ENCODE data around the gene MRNIP. TPM values are rescaled to one million over a fixed set of nuclear protein-coding genes. Genes with fewer than 3 reads are reported as not detected.
A peak's percentile ranks its signal among the peaks of the same experiment; 100 is the strongest.

The MRNIP gene
- polyA plus RNA-seq, 1 donor: 39.4 TPM

DNA sequence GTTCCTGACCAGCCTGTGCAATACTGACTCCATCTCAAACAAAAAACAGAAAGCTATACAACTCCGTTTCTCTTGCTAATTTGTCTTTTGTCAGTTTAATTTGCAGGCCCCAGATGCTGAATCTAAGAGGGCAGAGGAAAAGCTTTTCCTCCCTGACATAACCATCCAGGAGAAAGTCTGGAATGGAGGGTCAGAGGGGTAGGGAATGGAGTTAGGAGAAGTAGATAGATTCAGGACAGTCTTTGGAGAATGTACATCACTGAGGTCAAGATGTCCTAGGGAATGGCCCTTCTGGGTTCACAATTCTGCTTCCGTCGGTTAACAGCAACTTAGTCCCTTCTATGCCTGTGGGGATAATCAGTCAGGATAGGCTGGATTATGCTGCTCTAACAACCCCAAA lies 44.5 kb downstream of the MRNIP start:
- Histone ChIP-seq H3K4me3 (ENCODE audit: low read length) (no peak overlapping the region), H3K36me3 (ENCODE audit: control insufficient read depth, insufficient read depth, low read length) (peaks cover 12% of the 10 kb centered on the region), H3K27ac (ENCODE audit: low read length) (no peak overlapping the region), H3K27me3 (ENCODE audit: control insufficient read depth, insufficient read depth, low read length) (no peaks in the 10 kb centered on the region), H3K9me3 (ENCODE audit: control insufficient read depth, low read depth, low read length) (peaks cover 3% of the 10 kb centered on the region), H3K4me1 (ENCODE audit: control insufficient read depth, insufficient read depth, low read length) (peaks cover 21% of the 10 kb centered on the region)
- no peak for DNase-seq
- no CpG with 5 or more reads among the region's 3 CpGs for WGBS (ENCODE audit: insufficient coverage, low lambda C conversion rate)

DNA sequence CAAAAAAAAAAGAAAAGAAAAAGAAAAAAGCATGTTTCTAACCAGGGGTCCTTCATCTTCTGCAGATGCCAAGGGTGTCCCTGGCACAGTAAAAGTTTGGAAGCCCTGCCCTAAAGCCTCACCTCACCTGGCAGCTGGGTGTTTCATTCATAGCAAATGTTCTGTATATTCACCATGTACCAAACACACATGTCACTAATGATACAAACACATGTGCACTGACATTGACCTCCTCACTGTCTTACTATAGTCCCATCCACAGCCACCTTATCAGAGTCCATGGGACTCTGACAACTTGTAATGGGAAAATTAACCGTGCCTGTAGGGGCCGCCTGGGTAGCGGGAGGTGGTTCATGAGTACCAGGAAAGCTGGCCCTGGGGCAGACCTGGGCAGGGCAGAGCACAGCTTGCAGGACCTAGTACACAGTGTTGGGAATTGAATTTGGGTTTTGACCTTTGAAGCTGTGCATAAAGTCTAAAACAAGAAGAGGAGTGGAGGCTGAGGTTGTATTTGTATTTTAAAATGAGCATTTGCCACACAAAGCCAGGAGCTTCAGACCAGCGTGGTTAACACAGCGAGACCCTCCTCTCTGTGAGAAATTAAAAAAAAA lies 45.5 kb downstream of the MRNIP start:
- Histone ChIP-seq H3K4me1 (ENCODE audit: control insufficient read depth, insufficient read depth, low read length) (peaks cover 16% of the 10 kb centered on the region), H3K36me3 (ENCODE audit: control insufficient read depth, insufficient read depth, low read length) (peaks cover 12% of the 10 kb centered on the region), H3K27me3 (ENCODE audit: control insufficient read depth, insufficient read depth, low read length) (no peaks in the 10 kb centered on the region), H3K27ac (ENCODE audit: low read length) (no peak overlapping the region), H3K4me3 (ENCODE audit: low read length) (no peak overlapping the region), H3K9me3 (ENCODE audit: control insufficient read depth, low read depth, low read length) (no peaks in the 10 kb centered on the region)
- no peak for DNase-seq
- 71% methylated on average over 1 of the region's 5 CpGs for WGBS (ENCODE audit: insufficient coverage, low lambda C conversion rate)

DNA sequence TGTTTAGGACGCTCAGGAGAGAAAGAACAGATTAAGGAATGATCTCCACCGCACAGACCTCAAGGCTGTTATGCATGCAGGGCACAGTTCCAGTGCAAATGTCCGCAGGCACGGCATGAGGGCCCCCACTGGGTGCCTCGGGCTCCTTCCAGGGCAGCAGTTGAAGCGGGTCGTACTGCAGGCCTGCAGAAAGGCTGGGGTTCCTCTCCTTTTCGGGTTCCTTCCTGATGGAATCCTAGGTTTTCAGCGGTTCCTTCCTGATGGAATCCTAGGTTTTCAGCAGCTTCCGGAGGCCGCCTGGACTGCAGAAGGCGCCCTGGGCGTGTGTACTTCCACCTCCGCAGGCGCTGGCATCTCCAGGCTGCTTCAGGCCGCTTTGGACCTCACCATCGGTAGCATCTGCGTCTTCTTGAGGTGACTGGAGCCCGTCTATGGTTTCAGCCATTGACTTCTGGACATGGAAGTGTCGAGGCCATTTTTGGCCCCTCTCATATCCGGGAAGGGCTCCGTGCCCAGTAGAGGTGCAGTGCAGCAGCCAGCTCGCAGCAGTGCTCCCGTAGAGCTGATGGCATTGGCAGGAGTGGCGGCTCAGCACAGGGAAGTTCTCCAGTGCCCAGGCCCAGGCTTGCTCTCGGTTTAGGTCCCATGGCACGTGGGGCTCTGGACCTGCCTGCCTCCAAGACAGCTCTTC lies 46.3 kb downstream of the MRNIP start:
- Histone ChIP-seq H3K4me1 (ENCODE audit: control insufficient read depth, insufficient read depth, low read length) (peaks cover 13% of the 10 kb centered on the region), H3K9me3 (ENCODE audit: control insufficient read depth, low read depth, low read length) (no peaks in the 10 kb centered on the region), H3K4me3 (ENCODE audit: low read length) (no peak overlapping the region), H3K27me3 (ENCODE audit: control insufficient read depth, insufficient read depth, low read length) (no peaks in the 10 kb centered on the region), H3K36me3 (ENCODE audit: control insufficient read depth, insufficient read depth, low read length) (peaks cover 12% of the 10 kb centered on the region), H3K27ac (ENCODE audit: low read length) (no peak overlapping the region)
- WGBS (ENCODE audit: insufficient coverage, low lambda C conversion rate): no CpG with 5 or more reads among the region's 27 CpGs
- no peak for DNase-seq

DNA sequence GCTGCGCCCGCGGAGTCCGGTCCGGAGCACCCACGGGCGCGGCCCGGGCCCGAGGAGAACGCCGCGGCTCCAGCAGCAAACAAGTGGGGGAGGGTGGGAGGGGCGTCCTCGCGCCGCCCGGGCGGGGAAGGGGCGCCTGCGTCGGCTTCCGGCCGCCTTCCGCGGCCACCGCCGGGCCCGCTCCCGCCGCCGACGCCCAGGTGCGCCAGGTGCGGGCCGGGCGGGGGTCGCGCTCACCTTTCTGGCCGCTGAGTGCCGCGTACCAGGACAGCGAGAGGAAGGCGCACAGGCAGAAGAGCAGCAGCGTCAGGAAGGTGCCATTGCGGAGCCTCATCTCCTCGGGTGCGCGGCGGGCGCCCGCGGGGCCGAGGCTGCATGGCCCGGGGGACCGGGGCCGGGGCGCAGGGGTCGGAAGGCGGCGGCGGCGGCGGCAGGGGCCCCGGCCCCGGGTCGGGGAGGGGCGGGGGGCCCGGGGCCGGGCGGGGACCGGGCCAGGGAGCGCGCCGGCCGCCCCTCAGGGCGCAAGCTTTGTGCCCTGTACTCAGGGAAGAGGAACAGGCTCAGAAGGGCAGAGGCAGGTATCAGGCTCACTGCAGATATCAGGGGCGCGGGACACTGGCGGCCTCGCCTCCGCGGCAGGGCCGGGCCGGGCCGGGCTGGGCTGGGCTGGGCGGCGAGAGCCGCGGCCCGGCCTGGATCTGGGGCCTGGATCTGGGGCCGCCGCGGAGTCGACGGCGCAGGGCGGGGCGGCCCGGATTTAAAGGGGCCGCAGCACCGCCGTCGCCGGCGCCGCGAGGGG lies 52.2 kb downstream of the MRNIP start, which contains the start of gene MGAT4B:
TSS of gene MGAT4B (minus strand) at position 617 of the 799 bp plus-strand sequence. CDS start at position 334, 283 bp downstream.
- H3K4me1 ChIP-seq (ENCODE audit: control insufficient read depth, insufficient read depth, low read length): peaks cover 35% of the 10 kb centered on the region
- WGBS (ENCODE audit: insufficient coverage, low lambda C conversion rate): no CpG with 5 or more reads among the region's 108 CpGs

DNA sequence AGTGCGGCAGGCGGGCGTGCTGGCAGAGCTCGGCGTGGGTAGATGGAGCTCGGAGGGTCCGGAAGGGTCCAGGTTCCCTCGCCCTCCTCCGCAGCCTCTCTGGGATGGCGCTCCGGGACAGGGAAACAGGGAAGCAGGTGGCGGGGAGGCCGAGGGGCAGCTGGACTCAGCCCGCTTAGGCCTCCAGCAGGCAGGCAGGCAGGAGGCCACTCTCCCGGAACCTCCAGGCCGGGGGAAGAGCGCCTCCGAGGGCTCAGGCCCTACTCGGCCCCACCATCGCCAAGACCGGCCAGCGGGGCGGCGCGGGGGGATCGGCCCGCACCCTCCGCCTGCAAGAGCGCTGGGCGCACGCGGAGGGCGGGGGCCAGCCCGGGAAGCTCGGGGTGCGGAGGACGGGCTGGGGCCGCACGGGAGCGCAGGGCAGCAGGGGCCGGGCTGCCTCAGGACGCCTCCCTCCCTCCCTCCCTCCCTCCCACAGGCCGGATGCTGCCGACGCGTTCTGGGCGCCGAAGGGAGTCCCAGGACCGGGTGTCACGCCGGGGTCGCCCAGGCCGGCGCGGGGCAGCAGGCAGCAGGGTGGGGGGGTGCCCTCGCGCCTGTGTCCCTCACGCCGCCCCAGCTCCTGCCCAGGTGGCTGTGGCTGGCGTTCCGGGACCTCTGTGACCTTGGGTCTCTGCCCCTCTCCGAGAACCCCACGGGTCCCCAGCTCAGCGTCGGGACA lies 52.9 kb downstream of the MRNIP start:
- H3K9me3 ChIP-seq (ENCODE audit: control insufficient read depth, low read depth, low read length): no peaks in the 10 kb centered on the region
- peaks cover 35% of the 10 kb centered on the region for H3K4me1 ChIP-seq (ENCODE audit: control insufficient read depth, insufficient read depth, low read length)
- peak overlapping the region; percentile 81 for H3K27ac ChIP-seq (ENCODE audit: low read length)
- WGBS (ENCODE audit: insufficient coverage, low lambda C conversion rate): no CpG with 5 or more reads among the region's 65 CpGs
- H3K4me3 ChIP-seq (ENCODE audit: low read length): peak overlapping the region; percentile 65
- H3K27me3 ChIP-seq (ENCODE audit: control insufficient read depth, insufficient read depth, low read length): no peaks in the 10 kb centered on the region
- DNase-seq: peak in 1 of 2 donors; percentile 79
- peaks cover 15% of the 10 kb centered on the region for H3K36me3 ChIP-seq (ENCODE audit: control insufficient read depth, insufficient read depth, low read length)

More for the DNA sequence above, 52.2 kb downstream of the MRNIP start, which contains the start of gene MGAT4B:
- Histone ChIP-seq H3K27ac (ENCODE audit: low read length) (peak within 1 kb of the TSS; percentile 92), H3K36me3 (ENCODE audit: control insufficient read depth, insufficient read depth, low read length) (peaks cover 7% of the 10 kb centered on the region), H3K9me3 (ENCODE audit: control insufficient read depth, low read depth, low read length) (no peaks in the 10 kb centered on the region), H3K4me3 (ENCODE audit: low read length) (peak within 1 kb of the TSS; percentile 67), H3K27me3 (ENCODE audit: control insufficient read depth, insufficient read depth, low read length) (no peaks in the 10 kb centered on the region)
- peak; percentile 76 to 93 for DNase-seq

DNA sequence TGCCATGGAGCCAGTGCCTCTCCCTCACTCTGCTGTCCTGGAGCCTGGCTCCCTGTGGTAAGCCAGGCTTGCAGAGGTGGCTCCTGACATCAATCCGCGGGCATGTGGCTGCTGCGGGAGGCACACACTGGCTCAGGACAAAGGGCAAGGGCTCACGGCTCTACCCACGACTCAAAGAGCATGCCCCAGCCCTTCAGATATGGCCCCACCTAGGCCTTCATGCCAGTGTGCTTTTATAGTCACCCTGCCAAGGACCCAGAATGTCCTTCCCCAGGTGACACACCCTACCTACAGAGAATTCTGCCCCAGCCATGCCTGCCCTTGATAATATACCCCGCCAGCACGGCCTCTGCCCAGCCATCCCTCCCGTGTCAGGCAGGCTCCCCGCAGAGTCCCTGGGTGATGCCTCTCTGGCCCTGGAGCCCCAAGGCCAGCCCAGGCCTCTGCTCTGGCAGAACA lies 53.5 kb downstream of the MRNIP start:
- Histone ChIP-seq H3K36me3 (ENCODE audit: control insufficient read depth, insufficient read depth, low read length) (peaks cover 20% of the 10 kb centered on the region), H3K4me3 (ENCODE audit: low read length) (peak overlapping the region; percentile 65)
- WGBS (ENCODE audit: insufficient coverage, low lambda C conversion rate): no CpG with 5 or more reads among the region's 9 CpGs

DNA sequence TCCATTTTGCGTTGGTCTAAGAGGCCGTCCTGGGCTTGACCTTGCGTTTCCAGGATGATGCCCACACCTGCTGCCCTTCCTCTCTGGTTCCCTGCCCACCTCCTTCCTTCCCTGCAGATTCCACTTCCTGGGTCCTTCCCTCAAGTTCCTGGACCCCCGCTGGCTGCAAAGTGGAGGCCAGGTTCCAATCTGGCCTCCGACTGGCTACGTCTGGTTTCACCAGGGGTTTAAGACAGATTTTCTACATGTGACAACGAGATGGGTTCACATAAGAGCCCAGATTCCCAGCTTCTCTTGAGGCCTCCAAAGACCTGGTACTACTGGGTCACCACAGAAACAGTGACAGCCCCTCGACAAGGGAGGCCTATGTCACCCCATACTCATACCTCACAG lies 54.1 kb downstream of the MRNIP start:
- H3K4me3 ChIP-seq (ENCODE audit: low read length): peak overlapping the region; percentile 65
- peaks cover 26% of the 10 kb centered on the region for H3K36me3 ChIP-seq (ENCODE audit: control insufficient read depth, insufficient read depth, low read length)
- 88% methylated on average over 3 of the region's 8 CpGs for WGBS (ENCODE audit: insufficient coverage, low lambda C conversion rate)
- H3K27ac ChIP-seq (ENCODE audit: low read length): peak overlapping the region; percentile 74
- no peaks in the 10 kb centered on the region for H3K27me3 ChIP-seq (ENCODE audit: control insufficient read depth, insufficient read depth, low read length)
- H3K4me1 ChIP-seq (ENCODE audit: control insufficient read depth, insufficient read depth, low read length): peaks cover 35% of the 10 kb centered on the region
- no peak for DNase-seq
- H3K9me3 ChIP-seq (ENCODE audit: control insufficient read depth, low read depth, low read length): no peaks in the 10 kb centered on the region

More for the DNA sequence above, 53.5 kb downstream of the MRNIP start:
- no peaks in the 10 kb centered on the region for H3K9me3 ChIP-seq (ENCODE audit: control insufficient read depth, low read depth, low read length)
- H3K4me1 ChIP-seq (ENCODE audit: control insufficient read depth, insufficient read depth, low read length): peaks cover 35% of the 10 kb centered on the region
- DNase-seq: peak in 1 of 2 donors; percentile 77
- no peaks in the 10 kb centered on the region for H3K27me3 ChIP-seq (ENCODE audit: control insufficient read depth, insufficient read depth, low read length)
- H3K27ac ChIP-seq (ENCODE audit: low read length): peak overlapping the region; percentile 74

DNA sequence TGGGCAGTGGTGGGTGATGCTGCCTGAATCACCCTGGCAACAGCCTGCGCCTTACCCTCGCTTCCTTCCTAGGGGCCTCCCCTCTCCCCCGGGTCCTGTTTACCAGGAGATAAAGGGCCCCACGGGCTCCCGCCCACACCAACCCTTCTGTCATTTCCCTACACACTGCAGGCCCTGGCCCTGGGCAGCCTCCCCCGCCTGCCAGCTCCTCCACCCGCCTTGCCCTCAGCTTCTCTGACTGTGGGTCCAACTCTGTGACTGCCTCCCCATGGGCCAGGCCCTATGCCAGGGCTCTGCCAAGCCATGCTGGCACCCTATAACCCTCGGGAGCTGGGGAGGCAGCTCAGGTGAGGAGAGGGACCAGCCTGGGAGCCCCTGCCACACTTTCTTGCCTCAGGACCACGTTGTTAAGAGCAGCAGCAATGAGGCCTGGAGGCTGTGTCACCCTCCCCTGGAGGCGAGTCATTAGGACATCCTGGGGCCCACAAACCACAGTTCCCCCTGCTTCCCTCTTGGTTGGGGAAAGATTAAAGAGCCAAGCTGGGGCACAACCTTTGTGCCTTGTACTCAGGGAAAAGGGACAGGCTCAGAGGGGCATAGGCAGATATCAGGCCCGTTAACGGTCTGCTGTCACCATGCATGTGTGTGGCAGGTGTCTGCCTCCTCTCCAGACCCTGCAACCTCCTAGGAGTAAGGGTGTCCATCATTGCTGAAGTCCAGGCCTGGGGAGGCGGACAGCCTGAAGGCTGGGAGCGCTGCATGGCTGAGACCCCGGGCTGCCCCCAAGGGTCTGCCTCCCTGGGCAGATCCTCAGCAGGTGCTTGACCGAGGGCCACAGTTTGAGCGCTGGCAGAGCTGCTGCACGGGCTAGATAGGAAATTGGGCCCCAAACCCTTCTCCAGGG lies 54.7 kb downstream of the MRNIP start:
- Histone ChIP-seq H3K4me1 (ENCODE audit: control insufficient read depth, insufficient read depth, low read length) (peaks cover 35% of the 10 kb centered on the region), H3K36me3 (ENCODE audit: control insufficient read depth, insufficient read depth, low read length) (peaks cover 32% of the 10 kb centered on the region), H3K4me3 (ENCODE audit: low read length) (no peak overlapping the region), H3K9me3 (ENCODE audit: control insufficient read depth, low read depth, low read length) (no peaks in the 10 kb centered on the region), H3K27me3 (ENCODE audit: control insufficient read depth, insufficient read depth, low read length) (no peaks in the 10 kb centered on the region), H3K27ac (ENCODE audit: low read length) (no peak overlapping the region)
- DNase-seq: no peak
- WGBS (ENCODE audit: insufficient coverage, low lambda C conversion rate): no CpG with 5 or more reads among the region's 18 CpGs

DNA sequence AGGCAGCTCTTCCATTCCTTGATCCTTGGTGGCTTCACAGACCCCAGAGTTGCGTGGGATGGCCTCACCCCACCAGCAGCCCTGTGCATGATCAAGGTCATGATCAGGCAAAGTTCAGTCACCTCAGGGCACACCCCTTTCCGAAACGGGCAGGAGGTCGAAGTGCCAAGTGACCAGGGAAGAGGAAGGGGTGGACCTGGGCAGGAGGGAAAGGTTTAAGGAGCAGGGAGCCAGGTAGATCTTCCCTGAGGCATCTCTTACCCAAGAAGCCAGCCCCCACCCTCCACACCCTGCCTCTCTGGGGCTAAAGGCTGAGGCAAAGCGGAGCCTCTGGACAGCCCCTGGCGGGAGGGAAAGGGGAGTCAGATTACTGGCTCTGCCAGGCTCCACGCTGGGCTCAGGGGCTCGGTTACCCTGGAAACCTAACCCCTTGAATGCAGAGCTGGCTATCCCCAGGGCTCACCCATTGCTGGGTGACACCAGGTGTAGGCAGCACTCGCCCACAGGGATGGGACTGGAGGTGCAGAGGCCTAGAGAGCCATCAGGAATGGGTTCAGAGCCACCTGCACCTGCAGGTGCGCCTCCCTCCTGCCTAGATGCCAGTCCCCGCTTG lies 55.6 kb downstream of the MRNIP start:
- no CpG with 5 or more reads among the region's 11 CpGs for WGBS (ENCODE audit: insufficient coverage, low lambda C conversion rate)
- DNase-seq: no peak
- H3K9me3 ChIP-seq (ENCODE audit: control insufficient read depth, low read depth, low read length): peaks cover 2% of the 10 kb centered on the region
- peaks cover 33% of the 10 kb centered on the region for H3K4me1 ChIP-seq (ENCODE audit: control insufficient read depth, insufficient read depth, low read length)
- no peaks in the 10 kb centered on the region for H3K27me3 ChIP-seq (ENCODE audit: control insufficient read depth, insufficient read depth, low read length)
- no peak overlapping the region for H3K27ac ChIP-seq (ENCODE audit: low read length)
- H3K36me3 ChIP-seq (ENCODE audit: control insufficient read depth, insufficient read depth, low read length): peaks cover 41% of the 10 kb centered on the region
- no peak overlapping the region for H3K4me3 ChIP-seq (ENCODE audit: low read length)
